WTC11 (cell line): ENCODE measurements around the gene ARL1. TPM values are rescaled to one million over a fixed set of nuclear protein-coding genes. Genes with fewer than 3 reads are reported as not detected.
"Not testable (repeated sequence)": the region's sequence is repeated elsewhere in the genome, so short reads cannot be mapped to it uniquely, and the experiment has no call there.

ENCODE experiments used
- ATAC-seq: fragments of 200-7000 bp; cut with Tn5 transposase; 2 replicates; pipeline ENCODE4 v1.10.0; 2021; ENCODE audit warnings: mild to moderate bottlenecking, moderate library complexity
- CTCF ChIA-PET: fragments of 300-600 bp; sonication (Branson Sonifier 250); formaldehyde crosslinking; loops from one replicate; lab custom pipeline; 2021; ENCODE audit warnings: antibody characterized with exemption; lab: Charles Lee
- POLR2A ChIA-PET: fragments of 350-600 bp; sonication (Branson Sonifier 250); formaldehyde crosslinking; loops from one replicate; lab custom pipeline; 2021; ENCODE audit warnings: antibody characterized with exemption; lab: Charles Lee
- DNase-seq: peaks from one replicate; pipeline ENCODE4 v3.0.0; 2021; ENCODE audit warnings: low spot score
- H3K27ac Mint-ChIP-seq: 2 replicates; pipeline ENCODE4 v1.8.0; 2021; ENCODE audit warnings: mixed read lengths
- H3K27me3 Mint-ChIP-seq: 2 replicates; pipeline ENCODE4 v1.8.0; 2021; ENCODE audit warnings: low read depth, mild to moderate bottlenecking, moderate library complexity, mixed read lengths
- H3K36me3 Mint-ChIP-seq: 2 replicates; pipeline ENCODE4 v1.8.0; 2021; ENCODE audit warnings: mixed read lengths
- H3K4me1 Mint-ChIP-seq: 2 replicates; pipeline ENCODE4 v1.8.0; 2022; ENCODE audit warnings: mixed read lengths
- H3K4me3 Mint-ChIP-seq: 2 replicates; pipeline ENCODE4 v1.8.0; 2021; ENCODE audit warnings: mild to moderate bottlenecking, moderate library complexity, mixed read lengths
- H3K9me3 Mint-ChIP-seq: 2 replicates; pipeline ENCODE4 v1.8.0; 2021; ENCODE audit warnings: mixed read lengths
- ATF1 ChIP-seq: sonication (generic); formaldehyde crosslinking; IDR thresholded peaks from 2 replicates; pipeline ENCODE4 v1.8.1; 2023; ENCODE audit warnings: mild to moderate bottlenecking, moderate library complexity, missing genetic modification reagents
- CBFB ChIP-seq: sonication (generic); formaldehyde crosslinking; IDR thresholded peaks from 2 replicates; pipeline ENCODE4 v1.8.1; 2022; ENCODE audit warnings: mild to moderate bottlenecking, low read depth, missing genetic modification reagents
- ELF4 ChIP-seq: sonication (generic); formaldehyde crosslinking; IDR thresholded peaks from 2 replicates; pipeline ENCODE4 v1.8.1; 2022; ENCODE audit warnings: low read depth, mild to moderate bottlenecking, moderate library complexity, missing genetic modification reagents
- ETV6 ChIP-seq: sonication (generic); formaldehyde crosslinking; IDR thresholded peaks from 2 replicates; pipeline ENCODE4 v1.8.1; 2022; ENCODE audit warnings: mild to moderate bottlenecking, missing genetic modification reagents
- FOXK1 ChIP-seq: sonication (generic); formaldehyde crosslinking; IDR thresholded peaks from 2 replicates; pipeline ENCODE4 v1.8.0; 2022; ENCODE audit warnings: mild to moderate bottlenecking, moderate library complexity, missing genetic modification reagents
- GABPB1 ChIP-seq: sonication (generic); formaldehyde crosslinking; IDR thresholded peaks from 2 replicates; pipeline ENCODE4 v1.8.1; 2023; ENCODE audit warnings: mild to moderate bottlenecking, missing genetic modification reagents
- JAZF1 ChIP-seq: fragments of 250-450 bp; sonication (Bioruptor Pico); IDR thresholded peaks from 2 replicates; pipeline ENCODE4 v1.9.0; 2021; ENCODE audit warnings: moderate library complexity, mild to moderate bottlenecking, inconsistent platforms
- JUN ChIP-seq: sonication (generic); formaldehyde crosslinking; IDR thresholded peaks from 2 replicates; pipeline ENCODE4 v1.8.0; 2023; ENCODE audit warnings: mild to moderate bottlenecking, missing genetic modification reagents
- NFYB ChIP-seq: sonication (generic); formaldehyde crosslinking; conservative IDR thresholded peaks from 2 replicates; pipeline ENCODE4 v1.8.0; 2022; ENCODE audit warnings: low read depth, missing genetic modification reagents
- PRRX2 ChIP-seq: fragments of 250-450 bp; sonication (Bioruptor Pico); IDR thresholded peaks from 2 replicates; pipeline ENCODE4 v1.8.0; 2021; ENCODE audit warnings: mild to moderate bottlenecking
- RELA ChIP-seq: sonication (generic); formaldehyde crosslinking; IDR thresholded peaks from 2 replicates; pipeline ENCODE4 v1.8.1; 2022; ENCODE audit warnings: missing genetic modification reagents, mild to moderate bottlenecking, borderline replicate concordance
- TEAD1 ChIP-seq: sonication (generic); formaldehyde crosslinking; IDR thresholded peaks from 2 replicates; pipeline ENCODE4 v1.8.0; 2022; ENCODE audit warnings: mild to moderate bottlenecking, missing genetic modification reagents
- TEAD4 ChIP-seq: sonication (generic); formaldehyde crosslinking; IDR thresholded peaks from 2 replicates; pipeline ENCODE4 v1.8.0; 2022; ENCODE audit warnings: mild to moderate bottlenecking, missing genetic modification reagents
- ZNF263 ChIP-seq: sonication (generic); formaldehyde crosslinking; IDR thresholded peaks from 2 replicates; pipeline ENCODE4 v1.8.1; 2022; ENCODE audit warnings: low read depth, mild to moderate bottlenecking, moderate library complexity, missing genetic modification reagents
- ZNF416 ChIP-seq: fragments of 250-450 bp; sonication (Bioruptor Pico); IDR thresholded peaks from 2 replicates; pipeline ENCODE4 v1.9.0; 2021; ENCODE audit warnings: mild to moderate bottlenecking, inconsistent platforms
- total RNA-seq: library from RNA; stranded (reverse); gene quantifications from 3 replicates; pipeline ENCODE4 v1.2.3, GENCODE V29; 2021
- TF ChIP-seq, protein P1 (sequence below): fragments of 250-450 bp; sonication (Bioruptor Pico); IDR thresholded peaks from 2 replicates; pipeline ENCODE4 v1.9.0; 2021; ENCODE audit warnings: mild to moderate bottlenecking, borderline replicate concordance
- TF ChIP-seq, protein P2 (sequence below): sonication (generic); formaldehyde crosslinking; IDR thresholded peaks from 2 replicates; pipeline ENCODE4 v1.8.1; 2023; ENCODE audit warnings: mild to moderate bottlenecking, missing genetic modification reagents, moderate library complexity
- TF ChIP-seq, protein P3 (sequence below): sonication (generic); formaldehyde crosslinking; IDR thresholded peaks from 2 replicates; pipeline ENCODE4 v1.8.1; 2022; ENCODE audit warnings: mild to moderate bottlenecking, missing genetic modification reagents, moderate library complexity, borderline replicate concordance

ARL1 gene
- total RNA-seq, 1 experiment from 2014 or later = 67.8 TPM

DNA sequence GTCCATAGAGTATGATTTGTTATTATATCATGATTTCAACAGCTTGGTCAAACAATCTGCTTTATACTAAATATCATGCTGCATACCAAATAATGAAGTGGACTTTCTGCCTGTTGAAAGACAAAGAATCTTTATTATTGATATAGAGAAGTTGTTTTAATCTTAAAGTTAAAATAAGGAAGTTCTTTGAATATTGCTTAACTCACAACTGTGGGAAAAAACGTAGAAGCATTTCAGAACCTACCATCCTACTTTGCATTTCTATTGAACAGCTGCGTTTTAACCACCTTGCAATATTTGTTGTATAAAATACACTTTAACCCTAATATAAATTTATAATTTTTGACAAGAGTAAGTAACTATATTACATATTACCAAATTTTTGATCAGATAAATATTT, 22.9 kb upstream of the ARL1 start:
- Mint-ChIP-seq H3K27me3 (no peaks in the 10 kb centered on the region), H3K9me3 (peaks cover 10% of the 10 kb centered on the region), H3K4me3 (no peak overlapping the region), H3K27ac (no peak overlapping the region), H3K36me3 (no peaks in the 10 kb centered on the region), H3K4me1 (no peaks in the 10 kb centered on the region)
- TF ChIP-seq FOXK1 (CRISPR knock-in tag) (no peak), ZNF416 (CRISPR knock-in tag) (no peak)
- TF ChIP-seq, protein P1, sequence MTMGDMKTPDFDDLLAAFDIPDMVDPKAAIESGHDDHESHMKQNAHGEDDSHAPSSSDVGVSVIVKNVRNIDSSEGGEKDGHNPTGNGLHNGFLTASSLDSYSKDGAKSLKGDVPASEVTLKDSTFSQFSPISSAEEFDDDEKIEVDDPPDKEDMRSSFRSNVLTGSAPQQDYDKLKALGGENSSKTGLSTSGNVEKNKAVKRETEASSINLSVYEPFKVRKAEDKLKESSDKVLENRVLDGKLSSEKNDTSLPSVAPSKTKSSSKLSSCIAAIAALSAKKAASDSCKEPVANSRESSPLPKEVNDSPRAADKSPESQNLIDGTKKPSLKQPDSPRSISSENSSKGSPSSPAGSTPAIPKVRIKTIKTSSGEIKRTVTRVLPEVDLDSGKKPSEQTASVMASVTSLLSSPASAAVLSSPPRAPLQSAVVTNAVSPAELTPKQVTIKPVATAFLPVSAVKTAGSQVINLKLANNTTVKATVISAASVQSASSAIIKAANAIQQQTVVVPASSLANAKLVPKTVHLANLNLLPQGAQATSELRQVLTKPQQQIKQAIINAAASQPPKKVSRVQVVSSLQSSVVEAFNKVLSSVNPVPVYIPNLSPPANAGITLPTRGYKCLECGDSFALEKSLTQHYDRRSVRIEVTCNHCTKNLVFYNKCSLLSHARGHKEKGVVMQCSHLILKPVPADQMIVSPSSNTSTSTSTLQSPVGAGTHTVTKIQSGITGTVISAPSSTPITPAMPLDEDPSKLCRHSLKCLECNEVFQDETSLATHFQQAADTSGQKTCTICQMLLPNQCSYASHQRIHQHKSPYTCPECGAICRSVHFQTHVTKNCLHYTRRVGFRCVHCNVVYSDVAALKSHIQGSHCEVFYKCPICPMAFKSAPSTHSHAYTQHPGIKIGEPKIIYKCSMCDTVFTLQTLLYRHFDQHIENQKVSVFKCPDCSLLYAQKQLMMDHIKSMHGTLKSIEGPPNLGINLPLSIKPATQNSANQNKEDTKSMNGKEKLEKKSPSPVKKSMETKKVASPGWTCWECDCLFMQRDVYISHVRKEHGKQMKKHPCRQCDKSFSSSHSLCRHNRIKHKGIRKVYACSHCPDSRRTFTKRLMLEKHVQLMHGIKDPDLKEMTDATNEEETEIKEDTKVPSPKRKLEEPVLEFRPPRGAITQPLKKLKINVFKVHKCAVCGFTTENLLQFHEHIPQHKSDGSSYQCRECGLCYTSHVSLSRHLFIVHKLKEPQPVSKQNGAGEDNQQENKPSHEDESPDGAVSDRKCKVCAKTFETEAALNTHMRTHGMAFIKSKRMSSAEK = no peak
- POLR2A ChIA-PET = no interaction called here
- ATAC-seq (no peak), DNase-seq (no peak)
- CTCF ChIA-PET = no interaction called here

DNA sequence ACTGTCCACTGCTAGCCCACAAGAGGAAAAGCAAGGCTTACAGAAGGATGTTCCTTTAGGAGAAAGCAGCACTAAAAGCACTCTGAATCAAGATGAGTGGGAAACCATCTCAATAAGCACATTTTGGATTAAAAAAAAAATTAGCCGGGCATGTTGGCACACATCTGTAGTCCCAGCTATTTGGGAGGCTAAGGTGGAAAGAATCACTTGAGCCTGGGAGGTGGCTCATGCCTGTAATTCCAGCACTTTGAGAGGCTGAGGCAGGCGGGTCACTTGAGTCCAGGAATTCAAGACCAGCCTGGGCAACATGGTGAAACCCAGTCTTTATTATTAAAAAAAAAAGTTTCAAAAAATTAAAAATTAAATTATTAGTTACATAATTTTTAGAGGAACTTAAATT, 17.0 kb upstream of the ARL1 start:
- ChIA-PET CTCF (no interaction called here), POLR2A (no interaction called here)
- no peak for TF ChIP-seq CBFB (CRISPR knock-in tag)
- TF ChIP-seq, protein P2, sequence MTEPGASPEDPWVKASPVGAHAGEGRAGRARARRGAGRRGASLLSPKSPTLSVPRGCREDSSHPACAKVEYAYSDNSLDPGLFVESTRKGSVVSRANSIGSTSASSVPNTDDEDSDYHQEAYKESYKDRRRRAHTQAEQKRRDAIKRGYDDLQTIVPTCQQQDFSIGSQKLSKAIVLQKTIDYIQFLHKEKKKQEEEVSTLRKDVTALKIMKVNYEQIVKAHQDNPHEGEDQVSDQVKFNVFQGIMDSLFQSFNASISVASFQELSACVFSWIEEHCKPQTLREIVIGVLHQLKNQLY (CRISPR knock-in tag) = no peak
- no peak for TF ChIP-seq TEAD1 (CRISPR knock-in tag)
- TF ChIP-seq ZNF263 (CRISPR knock-in tag) = no peak
- no peak for TF ChIP-seq GABPB1 (CRISPR knock-in tag)
- TF ChIP-seq RELA (CRISPR knock-in tag) = no peak
- no peak for TF ChIP-seq PRRX2 (CRISPR knock-in tag)
- Mint-ChIP-seq H3K27me3 (no peaks in the 10 kb centered on the region), H3K4me1 (no peaks in the 10 kb centered on the region), H3K4me3 (no peak overlapping the region), H3K36me3 (no peaks in the 10 kb centered on the region), H3K9me3 (peaks cover 10% of the 10 kb centered on the region), H3K27ac (no peak overlapping the region)
- DNase-seq (no peak), ATAC-seq (no peak)

DNA sequence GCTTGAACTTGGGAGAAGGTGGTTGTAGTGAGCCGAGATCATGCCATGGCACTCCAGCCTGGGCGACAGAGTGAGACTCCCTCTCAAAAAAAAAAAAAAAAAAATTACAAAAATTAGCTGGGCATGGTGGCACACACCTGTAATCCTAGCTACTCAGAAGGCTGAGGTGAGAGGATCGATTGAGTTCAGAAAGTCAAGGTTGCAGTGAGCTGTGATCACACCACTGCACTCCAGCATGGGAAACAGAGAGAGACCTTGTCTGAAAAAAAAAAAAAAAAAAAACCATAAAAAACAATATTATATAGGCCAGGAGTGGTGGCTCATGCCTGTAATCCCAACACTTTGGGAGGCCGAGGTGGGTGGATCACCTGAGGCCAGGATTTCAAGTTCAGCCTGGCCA, 14.5 kb upstream of the ARL1 start:
- H3K27me3 Mint-ChIP-seq, H3K4me3 Mint-ChIP-seq, DNase-seq, POLR2A ChIA-PET, H3K4me1 Mint-ChIP-seq, CTCF ChIA-PET, H3K9me3 Mint-ChIP-seq, H3K36me3 Mint-ChIP-seq, ATAC-seq, H3K27ac Mint-ChIP-seq: not testable (repeated sequence)

DNA sequence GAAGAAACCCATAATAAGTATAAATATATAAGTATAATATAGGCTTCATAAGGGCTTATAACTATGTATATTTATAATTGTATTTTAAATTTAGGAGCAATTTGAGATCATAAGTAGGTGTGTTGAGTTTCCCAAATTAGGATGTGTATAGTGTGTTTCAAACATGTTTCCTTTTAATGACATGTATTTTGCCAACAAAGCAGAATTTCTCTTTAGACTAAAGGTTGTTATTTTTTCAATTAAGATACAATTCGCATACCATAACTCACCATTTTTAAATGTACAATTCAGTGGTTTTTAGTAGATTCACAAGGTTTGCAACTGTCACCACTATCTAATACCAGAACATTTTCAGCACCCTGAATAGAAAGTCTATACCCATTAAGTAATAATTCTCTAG, 7.7 kb upstream of the ARL1 start:
- CTCF ChIA-PET = interaction anchor here (0.7 kb wide), 1 partner anchor 340 kb away, joined by 3 read pairs; no protein-coding TSS in a partner anchor
- no peak for DNase-seq
- H3K27me3 Mint-ChIP-seq = no peaks in the 10 kb centered on the region
- TF ChIP-seq NFYB (CRISPR knock-in tag) = no peak
- no peak for TF ChIP-seq JAZF1 (CRISPR knock-in tag)
- TF ChIP-seq TEAD4 = no peak
- no peak for TF ChIP-seq ETV6
- no peak for TF ChIP-seq JUN (CRISPR knock-in tag)
- no peak for TF ChIP-seq ELF4
- no peak for TF ChIP-seq ATF1 (CRISPR knock-in tag)
- TF ChIP-seq, protein P3, sequence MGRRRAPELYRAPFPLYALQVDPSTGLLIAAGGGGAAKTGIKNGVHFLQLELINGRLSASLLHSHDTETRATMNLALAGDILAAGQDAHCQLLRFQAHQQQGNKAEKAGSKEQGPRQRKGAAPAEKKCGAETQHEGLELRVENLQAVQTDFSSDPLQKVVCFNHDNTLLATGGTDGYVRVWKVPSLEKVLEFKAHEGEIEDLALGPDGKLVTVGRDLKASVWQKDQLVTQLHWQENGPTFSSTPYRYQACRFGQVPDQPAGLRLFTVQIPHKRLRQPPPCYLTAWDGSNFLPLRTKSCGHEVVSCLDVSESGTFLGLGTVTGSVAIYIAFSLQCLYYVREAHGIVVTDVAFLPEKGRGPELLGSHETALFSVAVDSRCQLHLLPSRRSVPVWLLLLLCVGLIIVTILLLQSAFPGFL = no peak
- H3K36me3 Mint-ChIP-seq = no peaks in the 10 kb centered on the region
- H3K27ac Mint-ChIP-seq = no peak overlapping the region
- POLR2A ChIA-PET = no interaction called here
- H3K4me1 Mint-ChIP-seq = no peaks in the 10 kb centered on the region
- no peaks in the 10 kb centered on the region for H3K9me3 Mint-ChIP-seq
- H3K4me3 Mint-ChIP-seq = no peak overlapping the region
- ATAC-seq = no peak
